Skin epidermis (tissue), 12 donors: ENCODE measurements around the gene BMF.
A peak's percentile ranks its signal among the peaks of the same experiment; 100 is the strongest.
"Not testable (repeated sequence)": the region's sequence is repeated elsewhere in the genome, so short reads cannot be mapped to it uniquely, and the experiment has no call there.

Source experiments
- H3K27ac ChIP-seq, 21 experiments: fragments of 200-600 bp; sonication (generic) in 11 of 21; one replicate each; pipeline ENCODE4 v1.5.0; 2020; ENCODE audit warnings: mild to moderate bottlenecking in 3 of 21, inconsistent platforms in 2 of 21, moderate library complexity in 2 of 21
- H3K4me3 ChIP-seq, 7 experiments: fragments of 200-600 bp; sonication (generic) in 2 of 7; one replicate each; pipeline ENCODE4 v1.5.0; 2020; ENCODE audit warnings: inconsistent platforms in 2 of 7, mild to moderate bottlenecking in 2 of 7, moderate library complexity in 1 of 7

BMF gene, protein sequence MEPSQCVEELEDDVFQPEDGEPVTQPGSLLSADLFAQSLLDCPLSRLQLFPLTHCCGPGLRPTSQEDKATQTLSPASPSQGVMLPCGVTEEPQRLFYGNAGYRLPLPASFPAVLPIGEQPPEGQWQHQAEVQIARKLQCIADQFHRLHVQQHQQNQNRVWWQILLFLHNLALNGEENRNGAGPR

GRCh38 chr15:40108855-40109735, at the start of gene BMF:
Gene BMF (minus strand): TSS chr15:40108879. CDS start chr15:40106086, 2,793 bp downstream.
- peak within 1 kb of the TSS in 20 of 21 experiments; percentile 22 to 89 (median 76) for H3K27ac ChIP-seq
- peak within 1 kb of the TSS; percentile 50 to 88 (median 75) for H3K4me3 ChIP-seq

GRCh38 chr15:40157778-40158447, 49.2 kb upstream of the BMF start:
- Histone ChIP-seq H3K4me3 (no peak overlapping the region), H3K27ac (no peak overlapping the region)

DNA sequence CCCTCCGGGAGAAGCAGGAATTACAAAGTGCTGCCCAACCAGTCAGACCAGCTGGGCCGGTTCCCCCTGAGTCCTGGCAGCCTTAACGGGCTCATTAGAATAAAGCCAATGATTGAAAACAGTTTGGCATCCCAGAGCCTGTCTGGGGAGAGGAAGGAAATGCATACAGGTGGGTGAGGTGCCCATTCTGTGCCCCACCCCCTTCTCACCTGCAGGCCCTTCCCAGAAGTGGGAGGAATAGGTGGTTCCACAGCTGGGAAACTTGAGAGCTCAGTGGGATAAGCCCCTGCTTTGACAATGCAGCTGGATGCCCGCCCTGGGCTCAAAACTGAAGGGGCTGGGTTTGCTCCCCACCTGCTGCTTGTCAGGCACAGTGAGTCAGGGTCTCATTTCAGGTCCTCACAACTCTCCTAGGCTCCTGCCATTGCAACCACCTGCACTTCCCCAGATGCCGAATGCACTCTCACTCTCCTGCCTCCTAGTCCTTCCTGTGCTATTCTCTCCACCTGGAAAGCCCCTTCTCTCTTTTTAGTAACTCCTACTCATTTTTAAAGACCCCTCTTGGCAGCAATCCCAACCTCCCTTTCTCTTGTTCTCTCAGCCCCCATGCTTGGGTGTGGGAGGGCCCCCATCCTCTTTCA, 46.7 kb upstream of the BMF start:
- peak overlapping the region in 2 of 21 experiments; percentile 17 to 20 for H3K27ac ChIP-seq
- no peak overlapping the region for H3K4me3 ChIP-seq

GRCh38 chr15:40154821-40155220, 46.1 kb upstream of the BMF start:
- not testable (repeated sequence) for H3K27ac ChIP-seq, H3K4me3 ChIP-seq

- no peak overlapping the region for H3K4me3 ChIP-seq
- no peak overlapping the region for H3K27ac ChIP-seq
Observed at GRCh38 chr15:40151991-40152390, 43.3 kb upstream of the BMF start.

GRCh38 chr15:40151499-40151898, 42.8 kb upstream of the BMF start:
- H3K27ac ChIP-seq = no peak overlapping the region

GRCh38 chr15:40150163-40150925, 41.7 kb upstream of the BMF start:
- H3K4me3 ChIP-seq = no peak overlapping the region
- H3K27ac ChIP-seq = no peak overlapping the region

More at GRCh38 chr15:40151499-40151898, 42.8 kb upstream of the BMF start:
- H3K4me3 ChIP-seq = no peak overlapping the region

- H3K4me3 ChIP-seq = no peak overlapping the region
- no peak overlapping the region for H3K27ac ChIP-seq
Observed at GRCh38 chr15:40149339-40149738, 40.7 kb upstream of the BMF start.

GRCh38 chr15:40146037-40146436, 37.4 kb upstream of the BMF start:
- no peak overlapping the region for H3K4me3 ChIP-seq
- no peak overlapping the region for H3K27ac ChIP-seq

GRCh38 chr15:40142428-40142827, 33.7 kb upstream of the BMF start:
- H3K27ac ChIP-seq = no peak overlapping the region
- H3K4me3 ChIP-seq = no peak overlapping the region

DNA sequence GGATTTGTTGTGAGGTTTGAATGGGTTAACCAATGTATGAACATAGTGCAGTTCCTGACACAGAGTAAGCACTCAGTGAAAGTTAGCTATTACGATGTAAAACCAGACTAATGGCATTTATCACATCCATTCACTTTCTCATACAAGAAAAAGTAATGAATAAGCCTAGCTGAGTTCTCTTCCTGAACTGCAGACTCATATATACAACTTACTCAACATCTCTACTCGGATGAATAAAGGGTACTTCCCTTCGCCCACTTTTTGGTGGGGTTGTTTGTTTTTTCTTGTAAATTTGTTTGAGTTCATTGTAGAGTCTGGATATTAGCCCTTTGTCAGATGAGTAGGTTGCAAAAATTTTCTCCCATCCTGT, 29.5 kb upstream of the BMF start:
- H3K4me3 ChIP-seq, H3K27ac ChIP-seq: not testable (repeated sequence)

DNA sequence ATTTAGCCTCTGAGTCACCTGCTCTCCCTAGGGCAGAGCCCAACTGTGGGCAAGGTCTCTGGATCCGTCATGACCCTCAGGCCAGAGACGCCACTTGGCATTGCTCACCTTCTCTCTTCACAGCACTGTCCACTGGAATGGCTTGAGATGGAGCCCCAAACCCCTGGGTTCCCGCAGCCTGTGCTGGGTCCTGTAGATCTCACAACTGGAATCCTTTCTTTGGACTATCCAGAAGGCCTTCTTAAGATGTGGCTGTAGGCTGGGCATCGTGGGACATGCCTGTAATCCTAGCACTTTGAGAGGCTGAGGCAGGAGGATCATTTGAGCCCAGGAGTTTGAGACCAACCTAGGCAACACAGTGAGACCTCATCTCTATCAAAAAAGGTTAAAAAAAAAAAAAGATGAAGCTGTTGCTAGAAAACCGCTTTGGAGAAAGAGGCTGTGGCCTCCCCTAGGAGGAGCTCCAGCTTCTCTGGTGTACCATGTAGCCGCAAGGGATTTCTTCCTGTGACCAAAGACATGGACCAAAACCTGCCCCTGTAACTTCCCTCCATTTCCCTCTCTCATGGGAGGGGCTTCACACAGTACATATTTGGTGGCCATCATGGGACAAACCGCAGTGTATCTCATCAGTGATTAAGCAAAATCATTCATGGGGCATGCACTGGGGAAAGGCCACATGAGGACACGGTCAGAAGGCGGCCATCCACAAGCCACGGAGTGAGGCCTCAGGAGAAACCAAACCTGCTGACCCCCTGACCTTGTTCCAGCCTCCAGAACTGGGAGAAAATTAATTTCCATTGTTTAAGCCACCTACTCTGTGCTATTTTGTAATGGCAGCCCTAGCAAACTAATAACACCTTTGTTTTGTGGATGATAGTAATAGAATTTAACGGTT, 28.9 kb upstream of the BMF start:
- H3K4me3 ChIP-seq = no peak overlapping the region
- no peak overlapping the region for H3K27ac ChIP-seq

- H3K27ac ChIP-seq = no peak overlapping the region
- no peak overlapping the region for H3K4me3 ChIP-seq
Observed at GRCh38 chr15:40136470-40137302, 28.0 kb upstream of the BMF start.

DNA sequence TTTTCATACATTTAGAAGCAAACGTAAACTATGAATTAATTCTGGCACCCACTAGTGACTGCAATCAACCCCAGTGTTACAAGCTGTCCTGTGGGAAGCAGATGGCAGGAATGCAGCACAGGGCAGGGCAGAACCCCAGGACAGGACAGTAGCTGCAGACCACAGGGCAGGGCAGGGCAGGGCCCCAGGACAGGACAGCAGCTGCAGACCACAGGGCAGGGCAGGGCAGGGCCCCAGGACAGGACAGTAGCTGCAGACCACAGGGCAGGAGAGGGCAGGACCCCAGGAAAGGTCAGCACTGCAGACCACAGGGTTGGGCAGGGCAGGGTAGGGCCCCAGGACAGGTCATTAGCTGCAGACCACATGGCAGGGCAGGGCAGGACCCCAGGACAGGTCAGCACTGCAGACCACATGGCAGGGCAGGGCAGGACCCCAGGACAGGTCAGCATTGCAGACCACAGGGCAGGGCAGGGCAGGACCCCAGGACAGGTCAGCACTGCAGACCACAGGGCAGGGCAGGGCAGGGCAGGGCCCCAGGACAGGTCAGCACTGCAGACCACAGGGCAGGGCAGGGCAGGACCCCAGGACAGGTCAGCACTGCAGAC, 27.3 kb upstream of the BMF start:
- H3K27ac ChIP-seq, H3K4me3 ChIP-seq: not testable (repeated sequence)

- Histone ChIP-seq H3K27ac (no peak overlapping the region), H3K4me3 (no peak overlapping the region)
Observed at GRCh38 chr15:40134885-40135284, 26.2 kb upstream of the BMF start.

GRCh38 chr15:40133544-40133943, 24.9 kb upstream of the BMF start:
- no peak overlapping the region for H3K4me3 ChIP-seq
- no peak overlapping the region for H3K27ac ChIP-seq

DNA sequence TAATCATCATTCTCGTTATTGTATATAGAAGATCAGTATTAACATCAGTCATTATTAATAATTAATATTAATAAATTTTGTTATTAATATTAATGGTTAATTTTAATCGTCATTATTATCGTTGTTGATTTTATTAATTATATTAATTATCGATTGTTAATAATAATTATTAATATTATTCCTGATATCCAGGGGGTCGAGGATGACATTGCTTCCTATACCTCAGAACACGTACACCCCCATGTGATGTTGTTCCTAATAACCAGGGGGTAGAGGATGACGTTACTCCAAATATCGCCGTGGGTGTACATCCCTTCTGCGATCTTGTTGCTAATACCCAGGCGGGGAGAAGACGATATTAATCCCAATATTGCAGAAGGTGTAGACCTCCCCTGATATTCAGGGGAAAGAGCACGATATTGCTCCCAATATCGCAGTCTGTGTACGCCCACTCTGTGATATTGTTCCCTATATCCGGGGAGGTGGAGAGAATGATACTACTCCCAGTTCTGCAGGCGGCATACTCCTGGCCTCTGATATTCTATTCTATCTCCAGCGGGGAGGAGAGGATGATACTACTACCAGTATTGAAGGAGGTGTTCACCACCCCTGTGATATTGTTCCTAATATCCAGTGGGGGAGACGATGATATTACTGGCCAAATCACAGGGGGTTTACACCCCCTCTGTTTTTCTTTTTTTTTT, 22.3 kb upstream of the BMF start:
- no peak overlapping the region for H3K4me3 ChIP-seq
- H3K27ac ChIP-seq = no peak overlapping the region
